ENCODE measurements around the gene RIBC2. TPM values are rescaled to one million over a fixed set of nuclear protein-coding genes. Genes with fewer than 3 reads are reported as not detected.

The RIBC2 gene
- total RNA-seq (2022; extraction: Qiagen RNA extraction) = 2.1 to 2.4 TPM (median 2.1 TPM) in 5 replicates

GRCh38 chr22:45413368-45414211 is at the start of gene RIBC2, which contains the start of gene SMC1B:
Gene RIBC2, plus strand, starts transcription at chr22:45413693. Its CDS starts 194 bp downstream, at chr22:45413887.
Gene SMC1B, minus strand, starts transcription at chr22:45413599. Its CDS starts 32 bp downstream, at chr22:45413567.

Other genes with a start within 250 kb of the RIBC2 start
- gene NUP50, start 249.8 kb upstream of the RIBC2 start, total RNA-seq (2022; extraction: Qiagen RNA extraction) = 25.5 to 31.8 TPM (median 29.4 TPM) in 5 replicates
- gene KIAA0930, start 172.8 kb upstream of the RIBC2 start, total RNA-seq (2022; extraction: Qiagen RNA extraction) = 61.3 to 82.8 TPM (median 77.8 TPM) in 5 replicates
- gene UPK3A, start 128.7 kb upstream of the RIBC2 start, total RNA-seq (2022; extraction: Qiagen RNA extraction) = not detected in 5 replicates
- 8.9 to 11.9 TPM (median 10.5 TPM) in 5 replicates for gene FAM118A, start 103.8 kb upstream of the RIBC2 start, total RNA-seq (2022; extraction: Qiagen RNA extraction)
- 0.03 to 0.05 TPM (median 0.05 TPM) in 3 of 5 replicates, not detected in the others for gene SMC1B, start 94 bp upstream of the RIBC2 start, total RNA-seq (2022; extraction: Qiagen RNA extraction)
- 38.0 to 57.3 TPM (median 52.2 TPM) in 5 replicates for gene FBLN1, start 89.2 kb downstream of the RIBC2 start, total RNA-seq (2022; extraction: Qiagen RNA extraction)